ENCODE measurements around the gene SLAMF8.

DNA sequence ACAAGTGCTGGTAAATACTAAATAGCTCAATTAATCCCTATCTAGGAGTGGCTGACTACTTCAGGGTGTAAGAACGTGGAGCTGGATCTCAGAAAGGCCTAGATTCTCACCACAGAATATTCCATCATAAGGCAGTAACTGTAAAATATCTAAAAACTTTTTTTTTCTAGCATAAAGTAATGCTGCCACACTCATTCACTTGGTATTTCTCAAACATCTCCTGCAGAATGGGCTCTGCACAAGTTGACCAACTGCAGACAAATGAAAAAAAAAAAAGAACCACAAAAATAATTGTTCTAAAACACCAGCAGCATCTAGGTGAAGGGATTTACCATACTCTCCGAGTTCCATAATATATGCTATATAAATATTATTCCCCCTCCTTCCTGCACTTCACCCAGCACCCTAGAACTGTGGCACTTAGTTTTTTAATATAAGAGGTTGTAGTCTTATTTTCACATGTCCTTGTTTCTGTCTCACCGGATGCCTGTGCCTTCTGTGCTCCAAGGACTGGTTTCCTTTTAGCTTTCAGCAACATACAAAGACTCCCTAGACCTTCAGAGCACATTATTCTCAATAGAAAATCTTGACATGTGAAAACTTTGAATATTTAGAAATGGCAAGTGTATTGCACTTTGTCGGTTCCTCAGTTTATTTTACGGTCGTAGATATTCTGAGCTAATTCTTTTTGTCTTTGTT is 26.9 kb downstream of the SLAMF8 start:
- TF ChIP-seq CTCF (IDR thresholded peaks at IDR 0.05 in 8 of 11, conservative IDR thresholded peaks at IDR 0.05 in 3 of 11) (no peak), POLR2A (IDR thresholded peaks at IDR 0.05) (no peak), POLR2AphosphoS5 (IDR thresholded peaks at IDR 0.05) (no peak)
